Tibial artery (tissue), 4 donors: Measurements from ENCODE around the gene BHMT.

ENCODE experiments used
- DNase-seq, 2 donors: peaks; one replicate each; pipeline ENCODE4 v3.0.0-alpha.2; 2019
- H3K27ac ChIP-seq, 2 donors: fragments of 200-600 bp; sonication (generic) in 1 of 2; 1 replicate in 1 of 2; 2 replicates in 1 of 2; pipeline ENCODE4 v1.5.1; 2018 to 2019; ENCODE audit warnings: mild to moderate bottlenecking in 1 of 2
- H3K27me3 ChIP-seq, 2 donors: fragments of 200-600 bp; sonication (generic) in 1 of 2; one replicate each; pipeline versions ENCODE4 v1.5.1 to v1.6.0; 2016 to 2019
- H3K36me3 ChIP-seq, 3 donors: fragments of 200-600 bp; sonication (generic) in 2 of 3; one replicate each; pipeline ENCODE4 v1.5.1; 2016 to 2019; ENCODE audit warnings: mild to moderate bottlenecking in 2 of 3
- H3K4me1 ChIP-seq, 4 donors: fragments of 200-600 bp; sonication (generic) in 2 of 4; 1 replicate in 3 of 4; 2 replicates in 1 of 4; pipeline ENCODE4 v1.5.1; 2016 to 2019
- H3K4me3 ChIP-seq, 2 donors: fragments of 200-600 bp; sonication (generic) in 1 of 2; 1 replicate in 1 of 2; 2 replicates in 1 of 2; pipeline ENCODE4 v1.5.1; 2018 to 2019; ENCODE audit warnings: mild to moderate bottlenecking in 2 of 2
- H3K9me3 ChIP-seq, 3 donors: fragments of 200-600 bp; sonication (generic) in 1 of 3; one replicate each; pipeline ENCODE4 v1.5.1; 2016 to 2019
- intact Hi-C: fragments of 100-400 bp; cut with DNase I; formaldehyde crosslinking; loops from one replicate; pipeline ENCODE4 v1.15.0; 2023; ENCODE audit warnings: low total_unique reads
- TF ChIP-seq, protein P1 (sequence below), 2 experiments: fragments of 200-600 bp in 1 of 2; fragments of 450-650 bp in 1 of 2; IDR thresholded peaks; one replicate each; pipeline ENCODE4 v1.5.1; 2017 to 2019; ENCODE audit warnings: antibody characterized with exemption in 2 of 2, mild to moderate bottlenecking in 1 of 2, moderate library complexity in 1 of 2

Gene BHMT

DNA sequence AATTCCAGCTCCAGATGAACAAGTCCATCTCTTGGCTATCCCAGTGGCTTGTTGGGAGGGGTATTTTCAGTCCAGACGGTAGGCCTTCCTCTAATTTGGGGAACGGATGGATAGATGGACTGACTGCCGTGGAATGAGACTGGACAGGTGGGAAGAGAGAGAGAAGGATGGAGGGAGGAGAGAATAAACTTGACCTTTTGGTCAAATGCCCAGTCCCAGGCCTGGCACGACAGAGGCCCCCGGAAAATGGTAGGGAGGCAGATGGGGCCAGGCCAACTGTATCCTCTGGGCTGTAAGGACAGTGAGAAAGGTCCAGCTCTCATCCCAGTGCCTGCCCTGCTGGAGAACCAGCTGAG is 1.1 kb downstream of the BHMT start:
- TF ChIP-seq, protein P1, sequence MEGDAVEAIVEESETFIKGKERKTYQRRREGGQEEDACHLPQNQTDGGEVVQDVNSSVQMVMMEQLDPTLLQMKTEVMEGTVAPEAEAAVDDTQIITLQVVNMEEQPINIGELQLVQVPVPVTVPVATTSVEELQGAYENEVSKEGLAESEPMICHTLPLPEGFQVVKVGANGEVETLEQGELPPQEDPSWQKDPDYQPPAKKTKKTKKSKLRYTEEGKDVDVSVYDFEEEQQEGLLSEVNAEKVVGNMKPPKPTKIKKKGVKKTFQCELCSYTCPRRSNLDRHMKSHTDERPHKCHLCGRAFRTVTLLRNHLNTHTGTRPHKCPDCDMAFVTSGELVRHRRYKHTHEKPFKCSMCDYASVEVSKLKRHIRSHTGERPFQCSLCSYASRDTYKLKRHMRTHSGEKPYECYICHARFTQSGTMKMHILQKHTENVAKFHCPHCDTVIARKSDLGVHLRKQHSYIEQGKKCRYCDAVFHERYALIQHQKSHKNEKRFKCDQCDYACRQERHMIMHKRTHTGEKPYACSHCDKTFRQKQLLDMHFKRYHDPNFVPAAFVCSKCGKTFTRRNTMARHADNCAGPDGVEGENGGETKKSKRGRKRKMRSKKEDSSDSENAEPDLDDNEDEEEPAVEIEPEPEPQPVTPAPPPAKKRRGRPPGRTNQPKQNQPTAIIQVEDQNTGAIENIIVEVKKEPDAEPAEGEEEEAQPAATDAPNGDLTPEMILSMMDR (IDR thresholded peaks at IDR 0.05) = no peak
- intact Hi-C loops = no loop called here

DNA sequence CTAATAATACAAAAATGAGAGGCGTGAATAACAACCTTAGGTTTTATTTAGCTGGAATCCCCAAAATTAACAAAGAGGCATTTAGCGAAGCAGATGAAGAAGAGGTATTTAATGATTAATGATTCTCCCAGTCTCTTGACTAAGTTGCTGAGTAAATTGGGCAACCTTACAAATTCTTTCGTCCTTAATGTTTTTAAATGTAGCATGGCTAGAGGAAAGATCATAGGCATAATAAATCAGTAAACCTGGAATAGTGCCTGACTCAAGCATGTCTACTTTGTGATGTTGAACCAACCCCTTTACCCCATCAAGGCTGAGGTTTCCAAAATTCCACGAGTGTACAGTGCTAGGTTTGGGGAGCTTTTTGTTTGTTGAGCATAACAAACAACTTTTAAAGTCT is 7.9 kb downstream of the BHMT start:
- intact Hi-C loops = no loop called here
- Histone ChIP-seq H3K4me1 (no peaks in the 10 kb centered on the region), H3K27me3 (peaks cover 0 to 4% of the 10 kb centered on the region in 2 donors), H3K27ac (no peak overlapping the region), H3K36me3 (no peaks in the 10 kb centered on the region), H3K9me3 (no peaks in the 10 kb centered on the region), H3K4me3 (no peak overlapping the region)
- TF ChIP-seq, protein P1 (IDR thresholded peaks at IDR 0.05) = no peak
- DNase-seq = no peak

More for the DNA sequence above, 1.1 kb downstream of the BHMT start:
- peaks cover 0 to 38% of the 10 kb centered on the region in 2 donors for H3K27me3 ChIP-seq
- no peak overlapping the region for H3K4me3 ChIP-seq
- DNase-seq = no peak
- H3K4me1 ChIP-seq = peaks cover 0 to 25% (median 10%) of the 10 kb centered on the region in 4 donors
- H3K27ac ChIP-seq = no peak overlapping the region
- no peaks in the 10 kb centered on the region for H3K9me3 ChIP-seq
- no peaks in the 10 kb centered on the region for H3K36me3 ChIP-seq

DNA sequence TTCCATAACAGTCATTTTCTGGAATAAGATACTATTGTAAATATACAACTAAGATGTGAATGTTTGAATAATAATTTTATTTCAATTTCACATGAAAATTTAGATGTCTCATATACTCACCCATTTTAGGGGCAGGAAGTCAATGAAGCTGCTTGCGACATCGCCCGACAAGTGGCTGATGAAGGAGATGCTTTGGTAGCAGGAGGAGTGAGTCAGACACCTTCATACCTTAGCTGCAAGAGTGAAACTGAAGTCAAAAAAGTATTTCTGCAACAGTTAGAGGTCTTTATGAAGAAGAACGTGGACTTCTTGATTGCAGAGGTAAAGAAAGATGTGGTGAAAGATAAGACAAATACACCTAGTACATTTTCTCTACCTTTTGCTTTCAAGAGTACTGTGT is 8.6 kb downstream of the BHMT start:
- H3K4me1 ChIP-seq = no peaks in the 10 kb centered on the region
- no peaks in the 10 kb centered on the region for H3K36me3 ChIP-seq
- DNase-seq = no peak
- H3K27ac ChIP-seq = no peak overlapping the region
- peaks cover 0 to 3% of the 10 kb centered on the region in 2 donors for H3K27me3 ChIP-seq
- H3K4me3 ChIP-seq = no peak overlapping the region
- TF ChIP-seq, protein P1 (IDR thresholded peaks at IDR 0.05) = no peak
- no peaks in the 10 kb centered on the region for H3K9me3 ChIP-seq
- intact Hi-C loops = no loop called here

DNA sequence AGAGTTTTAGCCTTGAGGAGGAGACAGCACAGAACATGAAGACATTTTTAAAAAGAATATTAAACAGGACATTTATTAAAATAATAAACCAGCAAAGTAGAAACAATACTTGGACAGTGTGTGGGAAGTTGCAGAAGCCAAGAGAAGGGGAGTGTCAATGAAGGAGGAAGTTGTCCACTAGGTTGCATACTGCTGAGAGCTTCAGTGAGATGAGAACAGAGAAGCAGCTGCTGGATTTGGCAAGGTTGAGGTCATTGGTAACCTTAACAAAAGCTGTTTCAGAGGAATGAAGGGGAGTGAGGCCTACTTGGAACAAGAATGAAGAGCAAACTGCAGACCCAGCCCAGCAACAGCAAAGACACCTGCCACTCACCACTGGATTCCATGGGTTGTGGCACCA is 11.4 kb downstream of the BHMT start:
- Histone ChIP-seq H3K4me1 (no peaks in the 10 kb centered on the region), H3K9me3 (no peaks in the 10 kb centered on the region), H3K27ac (no peak overlapping the region), H3K4me3 (no peak overlapping the region), H3K27me3 (no peaks in the 10 kb centered on the region), H3K36me3 (no peaks in the 10 kb centered on the region)
- TF ChIP-seq, protein P1 (IDR thresholded peaks at IDR 0.05) = no peak
- intact Hi-C loops = no loop called here
- DNase-seq = no peak

DNA sequence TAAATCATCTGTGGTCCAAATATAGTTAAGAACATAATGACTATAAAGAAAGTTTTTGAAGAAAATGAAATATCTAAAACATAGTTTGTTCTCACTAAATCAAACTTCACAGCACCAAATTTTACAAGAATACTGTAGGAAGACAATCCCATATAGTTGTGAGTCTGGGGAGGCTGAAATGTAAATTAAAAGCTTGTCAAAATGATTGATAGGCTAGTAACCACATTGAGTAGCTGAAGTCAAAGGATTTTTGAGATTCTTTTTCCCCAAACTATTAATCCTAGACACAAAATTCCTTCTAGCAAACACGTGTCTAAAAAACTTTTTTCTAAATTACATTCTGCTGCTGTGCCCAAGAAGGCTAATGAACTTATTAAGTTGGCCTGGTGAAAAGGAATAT is 13.0 kb downstream of the BHMT start:
- no peak overlapping the region for H3K4me3 ChIP-seq

More for the DNA sequence above, 13.0 kb downstream of the BHMT start:
- H3K9me3 ChIP-seq = no peaks in the 10 kb centered on the region
- intact Hi-C loops = no loop called here
- H3K27ac ChIP-seq = no peak overlapping the region
- no peaks in the 10 kb centered on the region for H3K36me3 ChIP-seq
- H3K27me3 ChIP-seq = no peaks in the 10 kb centered on the region
- H3K4me1 ChIP-seq = no peaks in the 10 kb centered on the region
- TF ChIP-seq, protein P1 (IDR thresholded peaks at IDR 0.05) = no peak
- no peak for DNase-seq
